GM12878 (cell line): ENCODE data around the gene WDFY4. TPM values are rescaled to one million over a fixed set of nuclear protein-coding genes. Genes with fewer than 3 reads are reported as not detected.

Source experiments
- ATAC-seq: fragments of 200-7000 bp; cut with Tn5 transposase; 3 replicates; pipeline ENCODE4 v1.9.1; 2020; ENCODE audit warnings: mild to moderate bottlenecking, moderate library complexity
- BruUV-seq: library from RNA; stranded (reverse); fragments of 400-500 nt; replicated peaks from 2 replicates; lab custom pipeline; 2021; lab: Mats Ljungman, UMichigan
- CTCF ChIA-PET: fragments of 300-600 bp; sonication (Branson Sonifier 250); formaldehyde crosslinking; extraction: SDS; loops from one replicate; lab custom pipeline; 2021; ENCODE audit warnings: inconsistent platforms; lab: Yijun Ruan, JAX
- POLR2A ChIA-PET: fragments of 350-600 bp; formaldehyde crosslinking; extraction: SDS; loops from one replicate; lab custom pipeline; 2021; ENCODE audit warnings: inconsistent platforms; lab: Charles Lee
- RAD21 ChIA-PET: fragments of 300-600 bp; sonication (Branson Sonifier 250); formaldehyde crosslinking; loops from one replicate; lab custom pipeline; 2023; ENCODE audit warnings: antibody characterized with exemption; ENCODE audit not compliant: unreplicated experiment; lab: Charles Lee
- SMC1A ChIA-PET: fragments of 300-600 bp; sonication (Branson Sonifier 250); formaldehyde crosslinking; loops from one replicate; lab custom pipeline; 2023; ENCODE audit not compliant: unreplicated experiment, uncharacterized antibody; lab: Charles Lee
- DNase-seq: peaks from one replicate; pipeline ENCODE4 v3.0.0-alpha.2; 2011; ENCODE audit warnings: low read depth, low spot score
- FAIRE-seq: peaks from 3 replicates; lab custom pipeline; 2011; peaks lifted over from hg19 to GRCh38; lab: Jason Lieb, UNC
- H2AFZ ChIP-seq: 2 replicates; pipeline ENCODE4 v1.6.0; 2011; ENCODE audit warnings: low read depth, low read length, control low read depth; ENCODE audit not compliant: control insufficient read depth
- H3K27ac ChIP-seq: 2 replicates; pipeline ENCODE4 v1.5.1; 2011; ENCODE audit warnings: control low read depth; ENCODE audit not compliant: control insufficient read depth, insufficient read depth
- H3K27me3 ChIP-seq, 2 experiments: replicated peaks in 1 of 2; 2 replicates each; pipeline versions ENCODE4 v1.6.0 to v1.6.1; 2011; ENCODE audit warnings: low read length in 1 of 2; ENCODE audit not compliant: control insufficient read depth in 2 of 2, insufficient read depth in 2 of 2
- H3K36me3 ChIP-seq, 2 experiments: 2 replicates each; pipeline ENCODE4 v1.5.1; 2011; ENCODE audit warnings: low read length in 1 of 2; ENCODE audit not compliant: control insufficient read depth in 2 of 2, insufficient read depth in 2 of 2
- H3K4me1 ChIP-seq: 2 replicates; pipeline ENCODE4 v1.6.1; 2011; ENCODE audit warnings: mild to moderate bottlenecking, low read length, moderate library complexity, mixed read lengths; ENCODE audit not compliant: control insufficient read depth, insufficient read depth
- H3K4me2 ChIP-seq: 2 replicates; pipeline ENCODE4 v1.6.0; 2011; ENCODE audit warnings: control low read depth; ENCODE audit not compliant: control insufficient read depth, insufficient read depth
- H3K4me3 ChIP-seq: fragments of 200-600 bp; sonication (generic); 2 replicates; pipeline ENCODE4 v1.5.1; 2016
- H3K79me2 ChIP-seq: 2 replicates; pipeline ENCODE4 v1.6.0; 2011; ENCODE audit warnings: low read length; ENCODE audit not compliant: control insufficient read depth, insufficient read depth
- H3K9ac ChIP-seq: 2 replicates; pipeline ENCODE4 v1.8.0; 2011; ENCODE audit warnings: low read length, control low read depth, mixed read lengths; ENCODE audit not compliant: control insufficient read depth, insufficient read depth
- H3K9me3 ChIP-seq: replicated peaks from 3 replicates; pipeline ENCODE4 v1.5.1; 2011; ENCODE audit warnings: mild to moderate bottlenecking, low read length; ENCODE audit not compliant: control insufficient read depth, insufficient read depth
- H4K20me1 ChIP-seq: 2 replicates; pipeline ENCODE4 v1.6.0; 2011; ENCODE audit not compliant: control insufficient read depth, insufficient read depth
- BRCA1 ChIP-seq: IDR thresholded peaks from 2 replicates; pipeline ENCODE4 v1.6.1; 2011; ENCODE audit warnings: low read depth, low read length, improper control_type of control experiment
- CBFB ChIP-seq: IDR thresholded peaks from 2 replicates; pipeline ENCODE4 v1.6.1; 2016; ENCODE audit warnings: antibody characterized with exemption, low read depth
- CHD1 ChIP-seq: IDR thresholded peaks from 2 replicates; pipeline ENCODE4 v1.6.1; 2012; ENCODE audit warnings: low read depth, low read length, improper control_type of control experiment
- DPF2 ChIP-seq: fragments of 450-650 bp; IDR thresholded peaks from 2 replicates; pipeline ENCODE4 v1.6.1; 2017; ENCODE audit warnings: mild to moderate bottlenecking
- FOXM1 ChIP-seq: IDR thresholded peaks from 2 replicates; pipeline ENCODE4 v1.6.1; 2012; ENCODE audit warnings: low read depth, mild to moderate bottlenecking, inconsistent platforms, low read length, moderate library complexity
- HDAC6 ChIP-seq: fragments of 200-600 bp; sonication (generic); IDR thresholded peaks from one replicate; pipeline ENCODE4 v1.8.0; 2017; ENCODE audit warnings: antibody characterized with exemption; ENCODE audit not compliant: unreplicated experiment
- IKZF1 ChIP-seq: fragments of 450-650 bp; conservative IDR thresholded peaks from 2 replicates; pipeline ENCODE4 v1.6.1; 2017; ENCODE audit warnings: antibody characterized with exemption, mild to moderate bottlenecking
- JUNB ChIP-seq: IDR thresholded peaks from 2 replicates; pipeline ENCODE4 v1.6.1; 2016; ENCODE audit warnings: antibody characterized with exemption, mild to moderate bottlenecking
- KLF5 ChIP-seq: fragments of 450-650 bp; IDR thresholded peaks from 2 replicates; pipeline ENCODE4 v1.6.1; 2014; ENCODE audit warnings: mild to moderate bottlenecking; ENCODE audit not compliant: partially characterized antibody
- MTA3 ChIP-seq: IDR thresholded peaks from 2 replicates; pipeline ENCODE4 v1.6.1; 2012; ENCODE audit warnings: low read length, inconsistent platforms, borderline replicate concordance
- NFYB ChIP-seq: IDR thresholded peaks from 2 replicates; pipeline ENCODE4 v1.6.1; 2011; ENCODE audit warnings: low read depth, mild to moderate bottlenecking, low read length, improper control_type of control experiment, moderate library complexity; ENCODE audit not compliant: insufficient read depth
- NR2C2 ChIP-seq: IDR thresholded peaks from 2 replicates; pipeline ENCODE4 v1.6.1; 2011; ENCODE audit warnings: borderline replicate concordance, low read depth; ENCODE audit not compliant: control insufficient read depth, insufficient read length
- NR2F1 ChIP-seq: fragments of 450-650 bp; conservative IDR thresholded peaks from 2 replicates; pipeline ENCODE4 v1.6.1; 2017; ENCODE audit warnings: mild to moderate bottlenecking
- WGBS: methylation state at CpG from one replicate; pipeline ENCODE4 v1.1.6; 2016; ENCODE audit warnings: low lambda C conversion rate; ENCODE audit not compliant: insufficient replicate concordance, insufficient coverage; ENCODE audit errors: missing lambda C conversion rate; 5-methylcytosine and 5-hydroxymethylcytosine counted together
- in situ Hi-C: fragments of 300-500 bp; cut with MboI; formaldehyde crosslinking; loops from 9 replicates; pipeline ENCODE4 v1.14.3; 2018; ENCODE audit warnings: mixed read lengths
- intact Hi-C: fragments of 100-400 bp; cut with micrococcal nuclease; formaldehyde crosslinking; loops from one replicate; pipeline ENCODE4 v1.14.2; 2022; ENCODE audit not compliant: unreplicated experiment
- polyA plus RNA-seq, 11 experiments: library from polyadenylated mRNA; depleted of rRNA in 4 of 11; unstranded in 6 of 11; stranded (reverse) in 5 of 11; fragments of >200 nt; fragmentation: Nextera tagmentation in 4 of 11; fragmentation: Illumina TruSeq in 1 of 11; extraction: Ambion mirVana in 4 of 11; extraction: Trizol in 1 of 11; gene quantifications; 1 replicate in 1 of 11; 2 replicates in 10 of 11; pipeline versions ENCODE4 v1.2.1 to v1.2.3, GENCODE V29; 2011 to 2016; ENCODE audit warnings: inconsistent platforms in 2 of 11, missing spikeins in 2 of 11, low read depth in 1 of 11
- total RNA-seq, 4 experiments: library from RNA; depleted of rRNA in 3 of 4; stranded (reverse); fragments of >200 nt in 3 of 4; fragmentation: Illumina TruSeq in 1 of 4; extraction: Trizol in 1 of 4; gene quantifications; 2 replicates each; pipeline versions ENCODE4 v1.2.1 to v1.2.3, GENCODE V29; 2013 to 2021
- TF ChIP-seq, protein P1 (sequence below): fragments of 450-650 bp; formaldehyde crosslinking; IDR thresholded peaks from 2 replicates; pipeline ENCODE4 v1.4.0; 2022; ENCODE audit warnings: mild to moderate bottlenecking, moderate library complexity
- TF ChIP-seq, protein P2 (sequence below): IDR thresholded peaks from 2 replicates; pipeline ENCODE4 v1.6.1; 2011; ENCODE audit warnings: borderline replicate concordance, low read depth, mild to moderate bottlenecking, moderate library complexity, low read length; ENCODE audit not compliant: insufficient read depth, poor library complexity, severe bottlenecking

WDFY4 gene
- total and polyA plus RNA-seq, 10 of the 15 experiments (the other 5 are each of a cell fraction or from before 2014, with no cell fraction given): 13.5 to 132 (median 47.3) TPM

DNA sequence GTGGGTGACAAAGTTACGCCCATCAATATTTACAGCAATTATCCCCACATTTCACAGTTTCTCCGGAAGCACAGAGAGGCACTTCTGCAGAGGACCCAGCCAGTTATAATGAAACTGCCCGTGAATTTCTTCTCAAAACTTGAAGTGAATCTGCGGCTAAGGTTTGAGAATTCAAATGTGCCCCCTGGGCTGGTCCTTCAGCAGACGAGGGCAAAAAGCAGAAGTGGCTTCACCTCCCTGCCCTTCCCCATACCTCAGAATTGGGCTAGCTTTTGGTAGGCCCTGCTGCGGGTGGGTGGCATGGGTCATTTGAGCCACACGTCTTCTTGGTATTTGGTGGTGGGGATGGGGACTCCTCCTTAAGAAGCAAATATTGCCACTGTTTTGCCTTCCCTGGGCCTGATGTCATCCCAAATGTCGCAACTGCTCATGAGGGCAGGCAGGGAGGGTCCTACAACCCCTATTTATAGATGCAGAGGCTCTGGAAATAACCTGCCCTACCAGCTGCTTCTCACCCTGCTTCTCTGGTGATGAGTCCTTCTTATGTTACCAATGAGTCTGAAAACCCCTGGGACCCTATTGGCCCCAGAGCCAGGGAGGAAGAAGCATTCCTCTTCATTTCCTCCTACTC, 16.6 kb upstream of the WDFY4 start:
- H3K9ac ChIP-seq: peak overlapping the region; percentile 66
- TSS peak; percentile 66 for BruUV-seq
- SMC1A ChIA-PET: interaction anchor here (0.7 to 7.8 kb wide), 9 partner anchors 9 to 135 kb away, joined by 3 to 85 read pairs (median 5); partner anchors contain the start of gene WDFY4
- H3K27ac ChIP-seq: peak overlapping the region; percentile 93
- H3K4me3 ChIP-seq: peak overlapping the region; percentile 11; the same call in 1 of the 2 replicates
- H3K79me2 ChIP-seq: peaks cover 5% of the 10 kb centered on the region
- no peaks in the 10 kb centered on the region; the same call in 2 of the 3 replicates for H3K9me3 ChIP-seq
- POLR2A ChIA-PET: interaction anchor here (0.8 to 3.0 kb wide), 5 partner anchors 16 to 134 kb away, joined by 3 to 29 read pairs (median 4); partner anchors contain the start of gene WDFY4
- RAD21 ChIA-PET: interaction anchor here (0.5 to 3.2 kb wide), 6 partner anchors 10 to 97 kb away, joined by 3 to 24 read pairs (median 4); partner anchors contain the start of gene WDFY4
- FAIRE-seq: peak; percentile 80
- peak; percentile 58 for ATAC-seq
- CTCF ChIA-PET: interaction anchor here (0.8 to 5.3 kb wide), 5 partner anchors 16 to 137 kb away, joined by 3 to 23 read pairs (median 5); partner anchors contain the start of gene WDFY4
- in situ Hi-C loops (loop anchor here (10.0 kb wide), 2 partner anchors 507 to 867 kb away; partner anchors contain the start of gene ERCC6), intact Hi-C loops (loop anchor here (1.0 kb wide), 2 partner anchors 16 to 91 kb away; partner anchors contain the start of gene WDFY4)
- no peaks in the 10 kb centered on the region for H4K20me1 ChIP-seq
- peak overlapping the region; percentile 91 for H3K4me2 ChIP-seq
- no peaks in the 10 kb centered on the region; a peak in 1 of 4 replicates for H3K27me3 ChIP-seq
- WGBS: 0% methylated on average over 8 of the region's 8 CpGs
- H3K4me1 ChIP-seq: peaks cover 38% of the 10 kb centered on the region
- H2AFZ ChIP-seq: peak overlapping the region; percentile 68
- DNase-seq: peak; percentile 94
- no peaks in the 10 kb centered on the region for H3K36me3 ChIP-seq
- TF ChIP-seq NR2F1 (peak; percentile 99), FOXM1 (0 out of 2 replicates have a peak, but pooled peaks have one; percentile 55), KLF5 (peak; percentile 93), BRCA1 (no peak), IKZF1 (peak; percentile 98), DPF2 (peak; percentile 98), CBFB (peak; percentile 70; the same call in 1 of the 2 replicates), MTA3 (peak; percentile 35; the same call in 1 of the 2 replicates), NFYB (peak; percentile 57; the same call in 1 of the 2 replicates), CHD1 (no peak), HDAC6 (no peak), JUNB (peak; percentile 67), NR2C2 (no peak)
- TF ChIP-seq, protein P1, sequence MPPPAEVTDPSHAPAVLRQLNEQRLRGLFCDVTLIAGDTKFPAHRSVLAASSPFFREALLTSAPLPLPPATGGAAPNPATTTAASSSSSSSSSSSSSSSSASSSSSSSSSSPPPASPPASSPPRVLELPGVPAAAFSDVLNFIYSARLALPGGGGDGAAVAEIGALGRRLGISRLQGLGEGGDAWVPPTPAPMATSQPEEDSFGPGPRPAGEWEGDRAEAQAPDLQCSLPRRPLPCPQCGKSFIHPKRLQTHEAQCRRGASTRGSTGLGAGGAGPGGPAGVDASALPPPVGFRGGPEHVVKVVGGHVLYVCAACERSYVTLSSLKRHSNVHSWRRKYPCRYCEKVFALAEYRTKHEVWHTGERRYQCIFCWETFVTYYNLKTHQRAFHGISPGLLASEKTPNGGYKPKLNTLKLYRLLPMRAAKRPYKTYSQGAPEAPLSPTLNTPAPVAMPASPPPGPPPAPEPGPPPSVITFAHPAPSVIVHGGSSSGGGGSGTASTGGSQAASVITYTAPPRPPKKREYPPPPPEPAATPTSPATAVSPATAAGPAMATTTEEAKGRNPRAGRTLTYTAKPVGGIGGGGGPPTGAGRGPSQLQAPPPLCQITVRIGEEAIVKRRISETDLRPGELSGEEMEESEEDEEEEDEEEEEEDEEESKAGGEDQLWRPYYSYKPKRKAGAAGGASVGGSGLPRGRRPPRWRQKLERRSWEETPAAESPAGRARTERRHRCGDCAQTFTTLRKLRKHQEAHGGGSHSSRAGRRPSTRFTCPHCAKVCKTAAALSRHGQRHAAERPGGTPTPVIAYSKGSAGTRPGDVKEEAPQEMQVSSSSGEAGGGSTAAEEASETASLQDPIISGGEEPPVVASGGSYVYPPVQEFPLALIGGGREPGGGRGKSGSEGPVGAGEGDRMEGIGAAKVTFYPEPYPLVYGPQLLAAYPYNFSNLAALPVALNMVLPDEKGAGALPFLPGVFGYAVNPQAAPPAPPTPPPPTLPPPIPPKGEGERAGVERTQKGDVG (CRISPR knock-in tag): no peak
- TF ChIP-seq, protein P2, sequence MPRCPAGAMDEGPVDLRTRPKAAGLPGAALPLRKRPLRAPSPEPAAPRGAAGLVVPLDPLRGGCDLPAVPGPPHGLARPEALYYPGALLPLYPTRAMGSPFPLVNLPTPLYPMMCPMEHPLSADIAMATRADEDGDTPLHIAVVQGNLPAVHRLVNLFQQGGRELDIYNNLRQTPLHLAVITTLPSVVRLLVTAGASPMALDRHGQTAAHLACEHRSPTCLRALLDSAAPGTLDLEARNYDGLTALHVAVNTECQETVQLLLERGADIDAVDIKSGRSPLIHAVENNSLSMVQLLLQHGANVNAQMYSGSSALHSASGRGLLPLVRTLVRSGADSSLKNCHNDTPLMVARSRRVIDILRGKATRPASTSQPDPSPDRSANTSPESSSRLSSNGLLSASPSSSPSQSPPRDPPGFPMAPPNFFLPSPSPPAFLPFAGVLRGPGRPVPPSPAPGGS: peak; percentile 14
